ENCODE results near the gene ABHD1. TPM values are rescaled to one million over a fixed set of nuclear protein-coding genes. Genes with fewer than 3 reads are reported as not detected.
"Not testable (repeated sequence)": the region's sequence is repeated elsewhere in the genome, so short reads cannot be mapped to it uniquely, and the experiment has no call there.

The ABHD1 gene
- total RNA-seq, 4 donors from 2014 or later: 1.2 TPM; not detected in 3

DNA sequence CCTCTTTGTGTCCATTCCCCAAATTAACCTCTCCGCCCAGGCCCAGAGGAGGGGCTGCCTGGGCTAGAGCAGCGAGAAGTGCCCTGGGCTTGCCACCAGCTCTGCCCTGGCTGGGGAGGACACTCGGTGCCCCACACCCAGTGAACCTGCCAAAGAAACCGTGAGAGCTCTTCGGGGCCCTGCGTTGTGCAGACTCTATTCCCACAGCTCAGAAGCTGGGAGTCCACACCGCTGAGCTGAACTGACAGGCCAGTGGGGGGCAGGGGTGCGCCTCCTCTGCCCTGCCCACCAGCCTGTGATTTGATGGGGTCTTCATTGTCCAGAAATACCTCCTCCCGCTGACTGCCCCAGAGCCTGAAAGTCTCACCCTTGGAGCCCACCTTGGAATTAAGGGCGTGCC lies 23.6 kb upstream of the ABHD1 start:
- H3K9me3 ChIP-seq: no peaks in the 10 kb centered on the region
- H3K4me3 ChIP-seq: no peak overlapping the region
- no peak for TF ChIP-seq POLR2A (IDR thresholded peaks at IDR 0.05)
- TF ChIP-seq, protein P1, sequence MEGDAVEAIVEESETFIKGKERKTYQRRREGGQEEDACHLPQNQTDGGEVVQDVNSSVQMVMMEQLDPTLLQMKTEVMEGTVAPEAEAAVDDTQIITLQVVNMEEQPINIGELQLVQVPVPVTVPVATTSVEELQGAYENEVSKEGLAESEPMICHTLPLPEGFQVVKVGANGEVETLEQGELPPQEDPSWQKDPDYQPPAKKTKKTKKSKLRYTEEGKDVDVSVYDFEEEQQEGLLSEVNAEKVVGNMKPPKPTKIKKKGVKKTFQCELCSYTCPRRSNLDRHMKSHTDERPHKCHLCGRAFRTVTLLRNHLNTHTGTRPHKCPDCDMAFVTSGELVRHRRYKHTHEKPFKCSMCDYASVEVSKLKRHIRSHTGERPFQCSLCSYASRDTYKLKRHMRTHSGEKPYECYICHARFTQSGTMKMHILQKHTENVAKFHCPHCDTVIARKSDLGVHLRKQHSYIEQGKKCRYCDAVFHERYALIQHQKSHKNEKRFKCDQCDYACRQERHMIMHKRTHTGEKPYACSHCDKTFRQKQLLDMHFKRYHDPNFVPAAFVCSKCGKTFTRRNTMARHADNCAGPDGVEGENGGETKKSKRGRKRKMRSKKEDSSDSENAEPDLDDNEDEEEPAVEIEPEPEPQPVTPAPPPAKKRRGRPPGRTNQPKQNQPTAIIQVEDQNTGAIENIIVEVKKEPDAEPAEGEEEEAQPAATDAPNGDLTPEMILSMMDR (IDR thresholded peaks at IDR 0.05): no peak
- no peaks in the 10 kb centered on the region for H3K4me1 ChIP-seq
- no peaks in the 10 kb centered on the region for H3K27me3 ChIP-seq
- H3K36me3 ChIP-seq: no peaks in the 10 kb centered on the region
- no peak for DNase-seq
- no peak overlapping the region for H3K27ac ChIP-seq
- intact Hi-C loops (cut with DNase I; ENCODE audit: low total_unique reads): loop anchor here (10.0 kb wide), 1 partner anchor 185 kb away; the partner anchor contains the start of gene TRIM54

DNA sequence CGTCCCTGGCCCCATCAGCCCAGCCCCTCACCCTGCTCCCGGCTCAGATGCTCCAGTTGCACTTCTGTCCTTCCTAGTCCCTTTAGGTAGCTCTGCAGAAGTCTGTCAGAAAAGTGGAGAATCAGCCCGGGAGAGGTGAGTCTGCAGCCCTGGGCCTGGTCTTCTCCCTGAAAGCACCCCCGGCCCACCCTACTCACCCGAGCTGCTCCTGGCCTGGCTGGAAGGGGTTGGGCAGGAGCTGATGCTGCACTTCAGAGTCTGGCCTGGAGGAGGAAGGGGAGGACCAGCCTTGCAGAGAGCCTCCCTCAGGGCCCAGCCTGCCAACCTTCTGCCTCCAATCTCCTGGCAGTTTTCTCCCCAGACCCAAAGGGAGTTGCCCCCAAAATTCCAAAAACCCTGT lies 21.3 kb upstream of the ABHD1 start:
- H3K9me3 ChIP-seq: no peaks in the 10 kb centered on the region
- TF ChIP-seq, protein P1 (IDR thresholded peaks at IDR 0.05): no peak
- no peak for TF ChIP-seq POLR2A (IDR thresholded peaks at IDR 0.05)
- intact Hi-C loops (cut with DNase I; ENCODE audit: low total_unique reads): loop anchor here (10.0 kb wide), 1 partner anchor 182 kb away; the partner anchor contains the start of gene TRIM54
- H3K27ac ChIP-seq: no peak overlapping the region
- no peaks in the 10 kb centered on the region for H3K36me3 ChIP-seq
- H3K4me3 ChIP-seq: no peak overlapping the region
- H3K4me1 ChIP-seq: no peaks in the 10 kb centered on the region
- DNase-seq: no peak
- H3K27me3 ChIP-seq: no peaks in the 10 kb centered on the region

DNA sequence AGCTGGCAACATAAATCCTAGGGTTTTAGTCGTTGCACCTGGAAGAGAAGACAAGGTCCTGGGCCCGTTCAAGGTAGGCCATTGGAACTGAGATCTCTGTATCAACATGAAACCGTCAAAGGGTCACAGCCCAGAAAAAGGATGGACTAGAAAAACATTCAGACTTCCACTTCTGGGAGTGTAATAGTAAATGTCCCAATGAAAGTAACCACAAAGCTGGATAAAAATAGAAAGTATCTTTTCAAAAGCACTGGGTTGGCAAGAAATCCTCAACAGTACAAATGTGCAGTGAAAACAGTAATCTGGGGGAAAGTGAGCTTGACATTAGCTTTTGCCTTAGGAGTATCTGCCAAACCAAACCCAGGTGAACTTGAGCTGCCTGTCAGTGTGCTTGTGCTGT lies 17.6 kb upstream of the ABHD1 start:
- Histone ChIP-seq H3K27ac (no peak overlapping the region), H3K36me3 (no peaks in the 10 kb centered on the region), H3K9me3 (no peaks in the 10 kb centered on the region), H3K27me3 (no peaks in the 10 kb centered on the region), H3K4me1 (no peaks in the 10 kb centered on the region), H3K4me3 (no peak overlapping the region)
- intact Hi-C loops (cut with DNase I; ENCODE audit: low total_unique reads): loop anchor here (10.0 kb wide), 1 partner anchor 179 kb away; the partner anchor contains the start of gene TRIM54
- no peak for TF ChIP-seq POLR2A (IDR thresholded peaks at IDR 0.05)
- TF ChIP-seq, protein P1 (IDR thresholded peaks at IDR 0.05): no peak
- no peak for DNase-seq

DNA sequence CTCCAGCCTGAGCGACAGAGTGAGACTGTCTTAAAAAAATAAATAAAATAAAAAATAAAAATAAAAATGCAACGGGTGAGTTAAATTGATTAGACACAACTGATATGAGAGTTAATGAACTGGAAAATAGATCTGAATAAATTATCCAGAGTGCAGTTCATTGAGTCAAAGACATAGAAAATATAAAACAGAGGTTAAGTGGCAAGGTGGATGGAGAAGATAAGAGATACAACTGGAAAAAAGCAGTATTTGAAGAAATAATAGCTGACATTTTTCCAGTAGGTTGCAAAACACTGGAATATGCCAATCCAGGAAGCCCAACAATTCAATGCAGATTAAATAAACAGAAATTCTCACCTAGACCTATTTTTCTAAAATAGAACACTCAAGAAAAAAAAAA lies 15.4 kb upstream of the ABHD1 start:
- intact Hi-C loops (cut with DNase I; ENCODE audit: low total_unique reads): loop anchor here (10.0 kb wide), 1 partner anchor 177 kb away; the partner anchor contains the start of gene TRIM54
- no peaks in the 10 kb centered on the region for H3K9me3 ChIP-seq
- TF ChIP-seq, protein P1 (IDR thresholded peaks at IDR 0.05): no peak
- no peak for TF ChIP-seq POLR2A (IDR thresholded peaks at IDR 0.05)

DNA sequence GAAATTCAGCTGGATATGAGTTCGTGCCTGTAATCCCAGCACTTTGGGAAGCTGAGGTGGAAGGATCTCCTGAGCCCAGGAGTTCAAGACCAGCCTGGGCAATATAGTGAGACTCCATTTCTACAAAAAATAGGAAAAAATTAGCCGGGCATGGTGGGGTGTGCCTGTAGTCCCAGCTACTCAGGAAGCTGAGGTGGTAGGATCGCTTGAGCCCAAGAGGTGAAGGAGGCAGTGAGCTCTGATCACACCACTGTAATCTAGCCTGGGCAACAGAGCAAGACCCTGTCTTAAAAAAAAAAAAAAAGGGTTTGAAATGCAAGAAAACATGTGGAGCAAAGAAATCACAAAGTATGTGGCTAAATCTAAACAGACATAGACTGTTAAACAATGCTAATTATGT lies 14.5 kb upstream of the ABHD1 start:
- Histone ChIP-seq H3K36me3 (no peaks in the 10 kb centered on the region), H3K9me3 (no peaks in the 10 kb centered on the region), H3K4me3 (no peak overlapping the region), H3K27ac (no peak overlapping the region), H3K4me1 (no peaks in the 10 kb centered on the region), H3K27me3 (no peaks in the 10 kb centered on the region)
- no peak for TF ChIP-seq POLR2A (IDR thresholded peaks at IDR 0.05)
- TF ChIP-seq, protein P1 (IDR thresholded peaks at IDR 0.05): no peak
- intact Hi-C loops (cut with DNase I; ENCODE audit: low total_unique reads): loop anchor here (10.0 kb wide), 1 partner anchor 176 kb away; the partner anchor contains the start of gene TRIM54
- DNase-seq: no peak

More for the DNA sequence above, 15.4 kb upstream of the ABHD1 start:
- H3K4me1 ChIP-seq: no peaks in the 10 kb centered on the region
- H3K36me3 ChIP-seq: no peaks in the 10 kb centered on the region
- no peak overlapping the region for H3K27ac ChIP-seq
- no peaks in the 10 kb centered on the region for H3K27me3 ChIP-seq
- no peak overlapping the region for H3K4me3 ChIP-seq
- no peak for DNase-seq

DNA sequence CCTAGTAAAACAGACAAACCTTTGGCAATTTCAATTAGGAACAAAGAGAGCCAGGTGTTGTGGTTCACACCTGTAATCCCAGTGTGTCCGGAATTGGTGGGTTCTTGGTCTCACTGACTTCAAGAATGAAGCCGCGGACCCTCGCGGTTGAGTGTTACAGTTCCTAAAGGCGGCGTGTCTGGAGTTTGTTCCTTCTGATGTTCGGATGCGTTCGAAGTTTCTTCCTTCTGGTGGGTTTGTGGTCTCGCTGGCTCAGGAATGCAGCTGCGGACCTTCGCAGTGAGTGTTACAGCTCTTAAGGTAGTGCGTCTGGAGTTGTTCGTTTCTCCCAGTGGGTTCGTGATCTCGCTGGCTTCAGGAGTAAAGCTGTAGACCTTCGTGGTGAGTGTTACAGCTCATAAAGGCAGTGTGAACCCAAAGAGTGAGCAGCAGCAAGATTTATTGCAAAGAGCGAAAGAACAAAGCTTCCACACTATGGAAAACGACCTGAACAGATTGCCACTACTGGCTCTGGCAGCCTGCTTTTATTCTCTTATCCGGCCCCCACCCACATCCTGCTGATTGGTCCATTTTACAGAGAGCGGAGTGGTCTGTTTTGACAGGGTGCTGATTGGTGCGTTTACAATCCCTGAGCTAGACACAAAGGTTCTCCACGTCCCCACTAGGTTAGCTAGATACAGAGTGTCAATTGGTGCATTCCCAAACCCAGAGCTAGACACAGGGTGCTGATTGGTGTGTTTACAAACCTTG lies 12.8 kb upstream of the ABHD1 start:
- H3K36me3 ChIP-seq; DNase-seq; H3K27ac ChIP-seq; H3K27me3 ChIP-seq; H3K9me3 ChIP-seq; H3K4me3 ChIP-seq; intact Hi-C loops (cut with DNase I; ENCODE audit: low total_unique reads); H3K4me1 ChIP-seq: not testable (repeated sequence)

DNA sequence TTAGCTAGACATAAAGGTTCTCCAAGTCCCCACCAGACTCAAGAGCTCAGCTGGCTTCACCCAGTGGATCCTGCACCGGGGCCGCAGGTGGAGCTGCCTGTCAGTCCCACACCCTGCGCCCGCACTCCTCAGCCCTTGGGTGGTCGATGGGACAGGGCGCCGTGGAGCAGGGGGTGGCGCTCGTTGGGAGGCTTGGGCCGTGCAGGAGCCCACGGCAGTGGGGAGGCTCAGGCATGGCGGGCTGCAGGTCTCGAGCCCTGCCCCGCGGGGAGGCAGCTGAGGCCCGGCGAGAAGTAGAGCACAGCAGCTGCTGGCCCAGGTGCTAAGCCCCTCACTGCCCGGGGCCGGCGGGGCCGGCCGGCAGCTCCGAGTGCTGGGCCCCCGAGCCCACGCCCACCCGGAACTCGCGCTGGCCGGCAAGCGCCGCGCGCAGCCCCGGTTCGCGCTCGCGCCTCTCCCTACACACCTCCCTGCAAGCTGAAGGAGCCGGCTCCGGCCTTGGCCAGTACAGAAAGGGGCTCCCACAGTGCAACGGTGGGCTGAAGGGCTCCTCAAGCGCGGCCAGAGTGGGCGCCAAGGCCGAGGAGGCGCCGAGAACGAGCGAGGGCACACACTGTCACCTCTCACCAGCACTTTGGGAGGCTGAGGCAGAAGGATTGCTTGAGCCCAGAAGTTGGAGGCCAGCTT lies 12.1 kb upstream of the ABHD1 start:
- H3K9me3 ChIP-seq; H3K4me3 ChIP-seq; H3K27ac ChIP-seq; intact Hi-C loops (cut with DNase I; ENCODE audit: low total_unique reads); H3K27me3 ChIP-seq; H3K36me3 ChIP-seq; DNase-seq; H3K4me1 ChIP-seq: not testable (repeated sequence)
